HCT116 (cell line): ENCODE data around the gene CLPTM1L. TPM values are rescaled to one million over a fixed set of nuclear protein-coding genes. Genes with fewer than 3 reads are reported as not detected.

ENCODE experiments used
- ATAC-seq: fragments of 200-7000 bp; cut with Tn5 transposase; 2 replicates; pipeline ENCODE4 v1.9.1; 2020; ENCODE audit warnings: mild to moderate bottlenecking, moderate library complexity
- BruUV-seq: library from RNA; stranded (reverse); fragments of 400-500 nt; replicated peaks from 2 replicates; lab custom pipeline; 2021; lab: Mats Ljungman, UMichigan
- CTCF ChIA-PET: fragments of 300-600 bp; sonication (Branson Sonifier 250); formaldehyde crosslinking; loops from one replicate; lab custom pipeline; 2021; ENCODE audit warnings: antibody characterized with exemption; lab: Charles Lee
- POLR2A ChIA-PET: fragments of 300-600, 350-600 bp; sonication (Branson Sonifier 250); formaldehyde crosslinking; loops from one replicate; lab custom pipeline; 2021; ENCODE audit warnings: antibody characterized with exemption; lab: Charles Lee
- RAD21 ChIA-PET, 2 experiments: fragments of 300-600 bp; sonication (Branson Sonifier 250); formaldehyde crosslinking; loops; one replicate each; lab custom pipeline; 2023; ENCODE audit warnings: low total read pairs in 2 of 2; ENCODE audit not compliant: uncharacterized antibody in 2 of 2, unreplicated experiment in 2 of 2, low non-redundant PET in 1 of 2; lab: Charles Lee
- DNase-seq: peaks from one replicate; pipeline ENCODE4 v3.0.0-alpha.2; 2010; ENCODE audit warnings: low read depth, low spot score
- H2AFZ ChIP-seq: fragments of 200-600 bp; shearing (Covaris generic), sonication (generic); 2 replicates; pipeline ENCODE4 v1.6.1; 2017; ENCODE audit warnings: low read depth, mixed run types, mixed read lengths, antibody characterized with exemption, low read length; ENCODE audit not compliant: poor library complexity, severe bottlenecking
- H3K27ac ChIP-seq: 2 replicates; pipeline ENCODE4 v1.5.1; 2012; ENCODE audit warnings: low read depth, low read length
- H3K27me3 ChIP-seq: fragments of 200-600 bp; sonication (generic); 2 replicates; pipeline ENCODE4 v1.6.1; 2016; ENCODE audit warnings: mixed run types, low read length, mixed read lengths; ENCODE audit not compliant: insufficient read depth
- H3K36me3 ChIP-seq, 2 experiments: fragments of 200-500 bp in 1 of 2; fragments of 200-600 bp in 1 of 2; sonication (Bioruptor generic) in 1 of 2; sonication (generic) in 1 of 2; 2 replicates each; pipeline versions ENCODE4 v1.5.1 to v1.6.1; 2014 to 2016; ENCODE audit warnings: low read length in 2 of 2, inconsistent platforms in 1 of 2, mixed read lengths in 1 of 2, mixed run types in 1 of 2; ENCODE audit not compliant: insufficient read depth in 2 of 2, control insufficient read depth in 1 of 2
- H3K4me1 ChIP-seq, 2 experiments: fragments of 200-600 bp in 1 of 2; sonication (generic) in 1 of 2; 2 replicates each; pipeline versions ENCODE4 v1.5.1 to v1.6.1; 2012 to 2017; ENCODE audit warnings: low read length in 2 of 2, inconsistent platforms in 1 of 2, mild to moderate bottlenecking in 1 of 2, mixed read lengths in 1 of 2, mixed run types in 1 of 2, moderate library complexity in 1 of 2; ENCODE audit not compliant: insufficient read depth in 2 of 2, control insufficient read depth in 1 of 2
- H3K4me2 ChIP-seq: fragments of 200-600 bp; sonication (generic); 2 replicates; pipeline ENCODE4 v1.6.1; 2017; ENCODE audit warnings: mixed run types, low read length, mixed read lengths
- H3K4me3 ChIP-seq, 2 experiments: fragments of 200-600 bp in 1 of 2; sonication (generic) in 1 of 2; replicated peaks in 1 of 2; 2 replicates each; pipeline ENCODE4 v1.5.1; 2011 to 2016; ENCODE audit warnings: low read length in 2 of 2, control low read depth in 1 of 2, low read depth in 1 of 2, mild to moderate bottlenecking in 1 of 2, mixed read lengths in 1 of 2, mixed run types in 1 of 2
- H3K79me2 ChIP-seq: fragments of 200-600 bp; sonication (generic); 2 replicates; pipeline ENCODE4 v1.6.1; 2017; ENCODE audit warnings: mild to moderate bottlenecking, mixed run types, low read length, moderate library complexity, mixed read lengths; ENCODE audit not compliant: insufficient read depth
- H3K9ac ChIP-seq: fragments of 200-600 bp; sonication (generic); 2 replicates; pipeline ENCODE4 v1.6.1; 2016; ENCODE audit warnings: low read length, mixed read lengths
- H3K9me2 ChIP-seq: fragments of 200-600 bp; sonication (generic), shearing (Covaris generic); 2 replicates; pipeline ENCODE4 v1.6.1; 2017; ENCODE audit warnings: mixed run types, mild to moderate bottlenecking, moderate library complexity; ENCODE audit not compliant: insufficient read depth
- H3K9me3 ChIP-seq, 2 experiments: fragments of 200-500 bp in 1 of 2; fragments of 200-600 bp in 1 of 2; sonication (Bioruptor generic) in 1 of 2; sonication (generic) in 1 of 2; 2 replicates each; pipeline ENCODE4 v1.6.1; 2014 to 2017; ENCODE audit warnings: low read length in 2 of 2, mixed read lengths in 2 of 2, inconsistent platforms in 1 of 2, low read depth in 1 of 2, mild to moderate bottlenecking in 1 of 2, mixed run types in 1 of 2, moderate library complexity in 1 of 2; ENCODE audit not compliant: control insufficient read depth in 1 of 2, insufficient read depth in 1 of 2
- H4K20me1 ChIP-seq: fragments of 200-600 bp; sonication (generic), shearing (Covaris generic); 2 replicates; pipeline ENCODE4 v1.6.1; 2017; ENCODE audit warnings: mixed run types, mild to moderate bottlenecking, moderate library complexity; ENCODE audit not compliant: insufficient read depth
- CBX3 ChIP-seq: IDR thresholded peaks from 2 replicates; pipeline ENCODE4 v1.6.1; 2012; ENCODE audit warnings: low read depth
- JUND ChIP-seq: IDR thresholded peaks from 2 replicates; pipeline ENCODE4 v1.6.1; 2012
- POLR2A ChIP-seq: IDR thresholded peaks from 2 replicates; pipeline ENCODE4 v1.7.0; 2011; ENCODE audit warnings: borderline replicate concordance; ENCODE audit not compliant: insufficient read depth, insufficient read length; ENCODE audit errors: extremely low read depth
- ZNF274 ChIP-seq: fragments of 200-500 bp; sonication (Bioruptor generic); IDR thresholded peaks from 2 replicates; pipeline ENCODE4 v1.6.1; 2014; ENCODE audit warnings: mild to moderate bottlenecking, low read depth, low read length, inconsistent platforms
- intact Hi-C: fragments of 100-400 bp; cut with micrococcal nuclease; formaldehyde crosslinking; loops from 2 replicates; pipeline ENCODE4 v1.10.0; 2022
- total RNA-seq: library from RNA; stranded (reverse); gene quantifications from one replicate; pipeline ENCODE4 v1.2.1, GENCODE V29; 2021; ENCODE audit not compliant: unreplicated experiment
- TF ChIP-seq, protein P1 (sequence below), 3 experiments: fragments of 200-600 bp in 1 of 3; sonication (generic) in 1 of 3; IDR thresholded peaks in 2 of 3; conservative IDR thresholded peaks in 1 of 3; 2 replicates each; pipeline ENCODE4 v1.5.1; 2012 to 2017; ENCODE audit warnings: low read depth in 2 of 3, low read length in 2 of 3, antibody characterized with exemption in 1 of 3, borderline replicate concordance in 1 of 3, control low read depth in 1 of 3, mild to moderate bottlenecking in 1 of 3, mixed read lengths in 1 of 3, mixed run types in 1 of 3, moderate library complexity in 1 of 3; ENCODE audit not compliant: insufficient read depth in 1 of 3

CLPTM1L gene
- total RNA-seq, 1 experiment from 2014 or later: 98.4 TPM

GRCh38 chr5:1381370-1382247 lies 36.7 kb upstream of the CLPTM1L start:
- Histone ChIP-seq H3K36me3 (no peaks in the 10 kb centered on the region), H3K4me1 (peaks cover 14 to 21% of the 10 kb centered on the region in 2 experiments), H3K4me2 (no peak overlapping the region), H3K79me2 (no peaks in the 10 kb centered on the region), H3K9me2 (no peaks in the 10 kb centered on the region), H3K9ac (no peak overlapping the region), H2AFZ (no peak overlapping the region)
- no peak for ATAC-seq
- POLR2A ChIA-PET: no interaction called here
- TF ChIP-seq, protein P1, sequence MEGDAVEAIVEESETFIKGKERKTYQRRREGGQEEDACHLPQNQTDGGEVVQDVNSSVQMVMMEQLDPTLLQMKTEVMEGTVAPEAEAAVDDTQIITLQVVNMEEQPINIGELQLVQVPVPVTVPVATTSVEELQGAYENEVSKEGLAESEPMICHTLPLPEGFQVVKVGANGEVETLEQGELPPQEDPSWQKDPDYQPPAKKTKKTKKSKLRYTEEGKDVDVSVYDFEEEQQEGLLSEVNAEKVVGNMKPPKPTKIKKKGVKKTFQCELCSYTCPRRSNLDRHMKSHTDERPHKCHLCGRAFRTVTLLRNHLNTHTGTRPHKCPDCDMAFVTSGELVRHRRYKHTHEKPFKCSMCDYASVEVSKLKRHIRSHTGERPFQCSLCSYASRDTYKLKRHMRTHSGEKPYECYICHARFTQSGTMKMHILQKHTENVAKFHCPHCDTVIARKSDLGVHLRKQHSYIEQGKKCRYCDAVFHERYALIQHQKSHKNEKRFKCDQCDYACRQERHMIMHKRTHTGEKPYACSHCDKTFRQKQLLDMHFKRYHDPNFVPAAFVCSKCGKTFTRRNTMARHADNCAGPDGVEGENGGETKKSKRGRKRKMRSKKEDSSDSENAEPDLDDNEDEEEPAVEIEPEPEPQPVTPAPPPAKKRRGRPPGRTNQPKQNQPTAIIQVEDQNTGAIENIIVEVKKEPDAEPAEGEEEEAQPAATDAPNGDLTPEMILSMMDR (IDR thresholded peaks at IDR 0.05 in 2 of 3, conservative IDR thresholded peaks at IDR 0.05 in 1 of 3; ENCODE audit: borderline replicate concordance in 1 of 3, insufficient read depth in 1 of 3, low read depth in 2 of 3, low read length in 2 of 3): no peak
- TF ChIP-seq POLR2A (no peak), JUND (no peak)
- TF ChIP-seq, all 23 proteins: peak for 0
- no peak overlapping the region for H3K27ac ChIP-seq
- RAD21 ChIA-PET: no interaction called here
- intact Hi-C loops: no loop called here
- no peak for DNase-seq
- H3K27me3 ChIP-seq: peaks cover 3% of the 10 kb centered on the region; the same call in 1 of the 2 replicates
- no peak overlapping the region for H3K4me3 ChIP-seq
- H4K20me1 ChIP-seq: no peaks in the 10 kb centered on the region
- no TSS peak for BruUV-seq
- H3K9me3 ChIP-seq: no peaks in the 10 kb centered on the region; a peak in 1 of 4 replicates
- CTCF ChIA-PET: no interaction called here

DNA sequence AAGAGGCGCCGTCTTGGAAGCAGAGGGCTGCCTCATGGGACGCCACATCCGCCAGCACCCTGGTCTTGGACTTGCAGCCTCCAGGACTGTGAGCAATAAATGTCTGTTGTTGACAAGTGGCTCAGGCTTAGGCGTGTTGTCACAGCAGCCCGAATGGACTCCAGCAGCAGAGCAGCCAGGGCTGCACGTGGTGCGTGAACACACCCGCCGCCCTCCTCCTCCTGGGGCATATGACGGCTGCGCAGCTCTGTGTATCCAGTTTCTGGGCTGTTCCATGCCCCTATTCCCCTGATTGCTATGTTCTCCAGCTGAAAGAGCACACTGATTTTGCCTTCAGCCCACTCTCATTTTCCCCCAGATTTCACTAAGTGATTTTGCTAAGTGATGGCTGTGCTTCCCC lies 36.0 kb upstream of the CLPTM1L start:
- POLR2A ChIA-PET: no interaction called here
- no peak overlapping the region for H2AFZ ChIP-seq
- no peak overlapping the region for H3K9ac ChIP-seq
- H3K4me3 ChIP-seq: no peak overlapping the region
- DNase-seq: no peak
- no peak overlapping the region for H3K4me2 ChIP-seq
- RAD21 ChIA-PET: no interaction called here
- no peak for ATAC-seq
- no peaks in the 10 kb centered on the region for H3K9me2 ChIP-seq
- H3K9me3 ChIP-seq: no peaks in the 10 kb centered on the region; a peak in 1 of 4 replicates
- intact Hi-C loops: no loop called here
- TF ChIP-seq ZNF274 (no peak), CBX3 (no peak)
- no peaks in the 10 kb centered on the region for H3K36me3 ChIP-seq
- no peaks in the 10 kb centered on the region for H3K79me2 ChIP-seq
- H3K4me1 ChIP-seq: peaks cover 15 to 21% of the 10 kb centered on the region in 2 experiments
- no peaks in the 10 kb centered on the region for H4K20me1 ChIP-seq
- no peaks in the 10 kb centered on the region for H3K27me3 ChIP-seq
- no peak overlapping the region for H3K27ac ChIP-seq
- no TSS peak for BruUV-seq
- CTCF ChIA-PET: no interaction called here
